OCI-LY1 (cell line): ENCODE results near the gene CCDC57.

Experiments used
- H2AFZ ChIP-seq: fragments of 200-600 bp; sonication (generic), shearing (Covaris generic); 2 replicates; pipeline ENCODE4 v1.6.0; 2014; ENCODE audit warnings: antibody characterized with exemption, mild to moderate bottlenecking, low read length
- H3F3A ChIP-seq: fragments of 200-600 bp; sonication (generic), shearing (Covaris generic); 2 replicates; pipeline ENCODE4 v1.6.0; 2014; ENCODE audit warnings: mild to moderate bottlenecking, antibody characterized with exemption, low read length, moderate library complexity; ENCODE audit not compliant: insufficient read depth
- H3K27ac ChIP-seq: fragments of 200-600 bp; sonication (generic); 2 replicates; pipeline ENCODE4 v1.5.1; 2014; ENCODE audit warnings: low read length, mixed run types, mild to moderate bottlenecking, low read depth; ENCODE audit not compliant: poor library complexity, severe bottlenecking
- H3K27me3 ChIP-seq: fragments of 200-600 bp; sonication (generic); 2 replicates; pipeline ENCODE4 v1.6.0; 2014; ENCODE audit warnings: antibody characterized with exemption, mild to moderate bottlenecking, low read length, moderate library complexity; ENCODE audit not compliant: insufficient read depth
- H3K36me3 ChIP-seq: fragments of 200-600 bp; sonication (generic); 2 replicates; pipeline ENCODE4 v1.6.1; 2014; ENCODE audit warnings: mild to moderate bottlenecking, antibody characterized with exemption, low read length, moderate library complexity, mixed read lengths; ENCODE audit not compliant: insufficient read depth
- H3K4me1 ChIP-seq: fragments of 200-600 bp; sonication (generic); 2 replicates; pipeline ENCODE4 v1.5.1; 2014; ENCODE audit warnings: mild to moderate bottlenecking, low read length, moderate library complexity; ENCODE audit not compliant: insufficient read depth, severe bottlenecking
- H3K4me2 ChIP-seq: fragments of 200-600 bp; sonication (generic), shearing (Covaris generic); 2 replicates; pipeline ENCODE4 v1.6.1; 2014; ENCODE audit warnings: low read length
- H3K4me3 ChIP-seq: fragments of 200-600 bp; sonication (generic); 2 replicates; pipeline ENCODE4 v1.5.1; 2014; ENCODE audit warnings: low read length, low read depth, mild to moderate bottlenecking, mixed read lengths; ENCODE audit not compliant: poor library complexity, severe bottlenecking
- H3K79me2 ChIP-seq: fragments of 200-600 bp; shearing (Covaris generic); 2 replicates; pipeline ENCODE4 v1.6.1; 2016; ENCODE audit warnings: mixed run types, low read length, mixed read lengths; ENCODE audit not compliant: insufficient read depth
- H3K9ac ChIP-seq: fragments of 200-600 bp; sonication (generic), shearing (Covaris generic); 2 replicates; pipeline ENCODE4 v1.6.1; 2014; ENCODE audit warnings: mild to moderate bottlenecking, low read length, mixed read lengths
- H3K9me2 ChIP-seq: fragments of 200-600 bp; sonication (generic), shearing (Covaris generic); 2 replicates; pipeline ENCODE4 v1.6.1; 2014; ENCODE audit warnings: low read depth, mild to moderate bottlenecking, low read length, mixed read lengths
- H3K9me3 ChIP-seq: fragments of 200-600 bp; shearing (Covaris generic); 2 replicates; pipeline ENCODE4 v1.6.1; 2014; ENCODE audit warnings: low read length, mixed read lengths
- H4K20me1 ChIP-seq: fragments of 200-600 bp; sonication (generic), shearing (Covaris generic); 2 replicates; pipeline ENCODE4 v1.6.0; 2016; ENCODE audit warnings: mild to moderate bottlenecking, low read length; ENCODE audit not compliant: insufficient read depth
- CTCF ChIP-seq: fragments of 200-600 bp; sonication (generic), shearing (Covaris generic); IDR thresholded peaks from 2 replicates; pipeline ENCODE4 v1.5.1; 2017; ENCODE audit warnings: mild to moderate bottlenecking, antibody characterized with exemption, low read length, moderate library complexity, mixed read lengths
- EZH2 ChIP-seq: fragments of 200-600 bp; sonication (generic), shearing (Covaris generic); IDR thresholded peaks from 2 replicates; pipeline ENCODE4 v1.8.0; 2017; ENCODE audit warnings: borderline replicate concordance, mixed run types, mild to moderate bottlenecking, antibody characterized with exemption, low read length, moderate library complexity, mixed read lengths

The CCDC57 gene

GRCh38 chr17:82219753-82220709 is 7.4 kb upstream of the CCDC57 start:
- Histone ChIP-seq H3K27ac (no peak overlapping the region), H3F3A (no peaks in the 10 kb centered on the region), H3K4me3 (no peak overlapping the region), H3K27me3 (peaks cover 5% of the 10 kb centered on the region; the same call in 1 of the 2 replicates), H4K20me1 (no peaks in the 10 kb centered on the region), H2AFZ (no peak overlapping the region), H3K4me2 (no peak overlapping the region), H3K36me3 (no peaks in the 10 kb centered on the region), H3K9me2 (no peaks in the 10 kb centered on the region), H3K9me3 (no peaks in the 10 kb centered on the region), H3K79me2 (no peaks in the 10 kb centered on the region), H3K9ac (no peak overlapping the region), H3K4me1 (peaks cover 3% of the 10 kb centered on the region)
- TF ChIP-seq EZH2 (no peak), CTCF (no peak)

- Histone ChIP-seq H3K9me2 (no peaks in the 10 kb centered on the region), H2AFZ (no peak overlapping the region), H3K4me2 (no peak overlapping the region), H3K27ac (no peak overlapping the region), H3K9me3 (no peaks in the 10 kb centered on the region), H3K27me3 (peaks cover 5% of the 10 kb centered on the region; the same call in 1 of the 2 replicates), H3K9ac (no peak overlapping the region), H3K79me2 (no peaks in the 10 kb centered on the region), H4K20me1 (no peaks in the 10 kb centered on the region), H3K36me3 (no peaks in the 10 kb centered on the region), H3K4me3 (no peak overlapping the region), H3K4me1 (peaks cover 5% of the 10 kb centered on the region), H3F3A (0 out of 2 replicates have a peak, but pooled peaks cover 3% of the 10 kb centered on the region)
- TF ChIP-seq CTCF, result no peak
These were observed 6.4 kb upstream of the CCDC57 start for GRCh38 chr17:82219083-82219482.

GRCh38 chr17:82218349-82219075 is 5.9 kb upstream of the CCDC57 start:
- peaks cover 6% of the 10 kb centered on the region for H3K27me3 ChIP-seq
- H3K9me2 ChIP-seq, result no peaks in the 10 kb centered on the region
- H3K36me3 ChIP-seq, result no peaks in the 10 kb centered on the region
- H3K4me1 ChIP-seq, result peaks cover 6% of the 10 kb centered on the region
- no peak overlapping the region for H2AFZ ChIP-seq
- H3K4me3 ChIP-seq, result no peak overlapping the region
- no peaks in the 10 kb centered on the region for H3K9me3 ChIP-seq
- H3K9ac ChIP-seq, result no peak overlapping the region
- no peak overlapping the region for H3K4me2 ChIP-seq
- TF ChIP-seq EZH2 (no peak), CTCF (no peak)
- H4K20me1 ChIP-seq, result no peaks in the 10 kb centered on the region
- H3K79me2 ChIP-seq, result no peaks in the 10 kb centered on the region
- H3K27ac ChIP-seq, result no peak overlapping the region
- 0 out of 2 replicates have a peak, but pooled peaks cover 3% of the 10 kb centered on the region for H3F3A ChIP-seq
